ENCODE data around the gene TMUB2. TPM values are rescaled to one million over a fixed set of nuclear protein-coding genes. Genes with fewer than 3 reads are reported as not detected.

Gene TMUB2
- total RNA-seq, 1 experiment from 2014 or later: 25.1 TPM

DNA sequence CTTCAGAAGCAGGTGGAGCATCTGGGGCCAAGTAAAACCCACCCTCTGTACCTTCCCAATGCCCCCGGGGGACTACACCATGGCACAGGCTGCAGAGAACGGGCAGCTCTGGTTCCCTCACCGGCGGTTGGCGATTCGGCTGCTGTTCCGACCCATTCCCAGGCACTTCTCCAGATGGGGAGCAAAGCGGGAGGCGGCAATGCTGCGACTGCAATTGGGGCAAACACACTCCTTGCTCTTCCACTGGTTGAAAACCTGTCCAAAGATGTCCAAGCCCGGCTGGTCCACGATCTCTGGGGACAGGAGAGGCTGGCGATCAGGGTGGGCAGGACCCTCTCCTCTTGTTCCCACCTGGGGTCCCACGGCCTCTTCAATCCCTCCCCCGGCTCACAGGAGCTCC is 10.3 kb downstream of the TMUB2 start:
- no peak overlapping the region for H2AFZ ChIP-seq (ENCODE audit: low read depth, low read length, poor library complexity, severe bottlenecking)
- ChIA-PET POLR2A (interaction anchor here (0.6 kb wide), 1 partner anchor 11 kb away, joined by 4 read pairs; no protein-coding TSS in a partner anchor), RAD21 (ENCODE audit: low non-redundant PET in 1 of 2, low total read pairs in 2 of 2, uncharacterized antibody in 2 of 2, unreplicated experiment in 2 of 2) (no interaction called here), CTCF (no interaction called here)
- BruUV-seq (replicated peaks): no TSS peak
- no peaks in the 10 kb centered on the region for H3K9me3 ChIP-seq (ENCODE audit: control insufficient read depth in 1 of 2, insufficient read depth in 1 of 2, low read depth in 1 of 2, low read length in 2 of 2)
- peaks cover 25% of the 10 kb centered on the region for H3K79me2 ChIP-seq (ENCODE audit: insufficient read depth, low read length)
- TF ChIP-seq CEBPB (IDR thresholded peaks at IDR 0.05; ENCODE audit: low read depth): no peak
- no peak for TF ChIP-seq POLR2A (IDR thresholded peaks at IDR 0.05; ENCODE audit: borderline replicate concordance, extremely low read depth, insufficient read depth, insufficient read length)
- no peak for TF ChIP-seq EGR1 (IDR thresholded peaks at IDR 0.05; ENCODE audit: low read depth)
- TF ChIP-seq MAX (IDR thresholded peaks at IDR 0.05): no peak
- TF ChIP-seq JUND (IDR thresholded peaks at IDR 0.05): no peak
- TF ChIP-seq ELF1 (IDR thresholded peaks at IDR 0.05; ENCODE audit: borderline replicate concordance, low read depth): no peak
- no peak for TF ChIP-seq EZH2 (IDR thresholded peaks at IDR 0.05)
- TF ChIP-seq REST (IDR thresholded peaks at IDR 0.05; ENCODE audit: low read depth): no peak
- TF ChIP-seq, protein P1, sequence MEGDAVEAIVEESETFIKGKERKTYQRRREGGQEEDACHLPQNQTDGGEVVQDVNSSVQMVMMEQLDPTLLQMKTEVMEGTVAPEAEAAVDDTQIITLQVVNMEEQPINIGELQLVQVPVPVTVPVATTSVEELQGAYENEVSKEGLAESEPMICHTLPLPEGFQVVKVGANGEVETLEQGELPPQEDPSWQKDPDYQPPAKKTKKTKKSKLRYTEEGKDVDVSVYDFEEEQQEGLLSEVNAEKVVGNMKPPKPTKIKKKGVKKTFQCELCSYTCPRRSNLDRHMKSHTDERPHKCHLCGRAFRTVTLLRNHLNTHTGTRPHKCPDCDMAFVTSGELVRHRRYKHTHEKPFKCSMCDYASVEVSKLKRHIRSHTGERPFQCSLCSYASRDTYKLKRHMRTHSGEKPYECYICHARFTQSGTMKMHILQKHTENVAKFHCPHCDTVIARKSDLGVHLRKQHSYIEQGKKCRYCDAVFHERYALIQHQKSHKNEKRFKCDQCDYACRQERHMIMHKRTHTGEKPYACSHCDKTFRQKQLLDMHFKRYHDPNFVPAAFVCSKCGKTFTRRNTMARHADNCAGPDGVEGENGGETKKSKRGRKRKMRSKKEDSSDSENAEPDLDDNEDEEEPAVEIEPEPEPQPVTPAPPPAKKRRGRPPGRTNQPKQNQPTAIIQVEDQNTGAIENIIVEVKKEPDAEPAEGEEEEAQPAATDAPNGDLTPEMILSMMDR (IDR thresholded peaks at IDR 0.05 in 2 of 3, conservative IDR thresholded peaks at IDR 0.05 in 1 of 3; ENCODE audit: borderline replicate concordance in 1 of 3, insufficient read depth in 1 of 3, low read depth in 2 of 3, low read length in 2 of 3): no peak
- no peak for TF ChIP-seq YY1 (IDR thresholded peaks at IDR 0.05; ENCODE audit: extremely low read depth, insufficient replicate concordance, low read depth, low read length)
- TF ChIP-seq, protein P2, sequence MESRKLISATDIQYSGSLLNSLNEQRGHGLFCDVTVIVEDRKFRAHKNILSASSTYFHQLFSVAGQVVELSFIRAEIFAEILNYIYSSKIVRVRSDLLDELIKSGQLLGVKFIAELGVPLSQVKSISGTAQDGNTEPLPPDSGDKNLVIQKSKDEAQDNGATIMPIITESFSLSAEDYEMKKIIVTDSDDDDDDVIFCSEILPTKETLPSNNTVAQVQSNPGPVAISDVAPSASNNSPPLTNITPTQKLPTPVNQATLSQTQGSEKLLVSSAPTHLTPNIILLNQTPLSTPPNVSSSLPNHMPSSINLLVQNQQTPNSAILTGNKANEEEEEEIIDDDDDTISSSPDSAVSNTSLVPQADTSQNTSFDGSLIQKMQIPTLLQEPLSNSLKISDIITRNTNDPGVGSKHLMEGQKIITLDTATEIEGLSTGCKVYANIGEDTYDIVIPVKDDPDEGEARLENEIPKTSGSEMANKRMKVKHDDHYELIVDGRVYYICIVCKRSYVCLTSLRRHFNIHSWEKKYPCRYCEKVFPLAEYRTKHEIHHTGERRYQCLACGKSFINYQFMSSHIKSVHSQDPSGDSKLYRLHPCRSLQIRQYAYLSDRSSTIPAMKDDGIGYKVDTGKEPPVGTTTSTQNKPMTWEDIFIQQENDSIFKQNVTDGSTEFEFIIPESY (IDR thresholded peaks at IDR 0.05; ENCODE audit: extremely low read depth, insufficient replicate concordance, low read length): no peak
- no peak for TF ChIP-seq SRF (IDR thresholded peaks at IDR 0.05; ENCODE audit: low read depth)
- no peaks in the 10 kb centered on the region for H4K20me1 ChIP-seq (ENCODE audit: insufficient read depth)
- H3K4me2 ChIP-seq (ENCODE audit: low read length): no peak overlapping the region
- peaks cover 13 to 23% of the 10 kb centered on the region in 2 experiments for H3K4me1 ChIP-seq (ENCODE audit: control insufficient read depth in 1 of 2, insufficient read depth in 2 of 2, low read length in 2 of 2)
- no peak for ATAC-seq
- DNase-seq (ENCODE audit: low read depth, low spot score): no peak
- intact Hi-C loops (cut with micrococcal nuclease): no loop called here
- no peaks in the 10 kb centered on the region for H3K9me2 ChIP-seq (ENCODE audit: insufficient read depth)
- H3K9ac ChIP-seq (ENCODE audit: low read length): peak overlapping the region; percentile 94; the same call in 1 of the 2 replicates
- no peaks in the 10 kb centered on the region for H3K27me3 ChIP-seq (ENCODE audit: insufficient read depth, low read length)
- peak overlapping the region; percentile 98; the same call in 1 of the 2 replicates for H3K27ac ChIP-seq (ENCODE audit: low read depth, low read length)
- no peak overlapping the region for H3K4me3 ChIP-seq (replicated peaks in 1 of 2; ENCODE audit: low read depth in 1 of 2, low read length in 2 of 2)
- H3K36me3 ChIP-seq (ENCODE audit: control insufficient read depth in 1 of 2, insufficient read depth in 2 of 2, low read length in 2 of 2): peaks cover 24 to 30% of the 10 kb centered on the region in 2 experiments
